KMS-11 (cell line): ENCODE measurements around the gene XRCC3.

Source experiments
- H2AFZ ChIP-seq: fragments of 200-600 bp; sonication (generic); 2 replicates; pipeline ENCODE4 v1.6.1; 2016; ENCODE audit warnings: antibody characterized with exemption, mixed run types, low read depth
- H3K27ac ChIP-seq: fragments of 200-600 bp; sonication (generic); 2 replicates; pipeline ENCODE4 v1.6.1; 2016; ENCODE audit warnings: mild to moderate bottlenecking, mixed run types
- H3K27me3 ChIP-seq: fragments of 200-600 bp; sonication (generic); 2 replicates; pipeline ENCODE4 v1.6.1; 2017; ENCODE audit warnings: mild to moderate bottlenecking, low read depth, mixed run types, moderate library complexity; ENCODE audit not compliant: insufficient read depth
- H3K36me3 ChIP-seq: fragments of 200-600 bp; sonication (generic); 2 replicates; pipeline ENCODE4 v1.6.1; 2017; ENCODE audit warnings: mild to moderate bottlenecking, mixed run types; ENCODE audit not compliant: insufficient read depth
- H3K4me1 ChIP-seq: fragments of 200-600 bp; sonication (generic); 2 replicates; pipeline ENCODE4 v1.6.1; 2016; ENCODE audit warnings: mild to moderate bottlenecking, low read depth, mixed run types; ENCODE audit not compliant: poor library complexity, severe bottlenecking
- H3K4me2 ChIP-seq: fragments of 200-600 bp; sonication (generic); 2 replicates; pipeline ENCODE4 v1.7.0; 2016; ENCODE audit warnings: mild to moderate bottlenecking, mixed run types
- H3K4me3 ChIP-seq: fragments of 200-600 bp; sonication (generic); IDR thresholded peaks from 2 replicates; pipeline ENCODE4 v1.6.1; 2017; ENCODE audit warnings: low read depth, low read length, mixed read lengths; ENCODE audit not compliant: insufficient read depth
- H3K79me2 ChIP-seq: fragments of 200-600 bp; sonication (generic); 2 replicates; pipeline ENCODE4 v1.6.1; 2016; ENCODE audit warnings: low read depth, mixed run types; ENCODE audit not compliant: insufficient read depth
- H3K9ac ChIP-seq: fragments of 200-600 bp; sonication (generic); 2 replicates; pipeline ENCODE4 v1.6.1; 2016; ENCODE audit warnings: mild to moderate bottlenecking, mixed run types
- H4K20me1 ChIP-seq: fragments of 200-600 bp; sonication (generic); 2 replicates; pipeline ENCODE4 v1.6.1; 2016; ENCODE audit warnings: mild to moderate bottlenecking, mixed run types; ENCODE audit not compliant: insufficient read depth
- CTCF ChIP-seq: fragments of 200-600 bp; sonication (generic); conservative IDR thresholded peaks from 2 replicates; pipeline ENCODE4 v1.6.1; 2017; ENCODE audit warnings: low read depth, mild to moderate bottlenecking, antibody characterized with exemption, low read length, moderate library complexity, mixed read lengths

XRCC3 gene

GRCh38 chr14:103740991-103741689 lies 25.9 kb upstream of the XRCC3 start:
- Histone ChIP-seq H3K36me3 (no peaks in the 10 kb centered on the region), H3K4me3 (no peak overlapping the region), H3K27ac (no peak overlapping the region), H3K4me1 (no peaks in the 10 kb centered on the region), H3K9ac (no peak overlapping the region), H3K4me2 (no peak overlapping the region), H4K20me1 (no peaks in the 10 kb centered on the region), H2AFZ (no peak overlapping the region), H3K79me2 (no peaks in the 10 kb centered on the region), H3K27me3 (no peaks in the 10 kb centered on the region)
- TF ChIP-seq CTCF = no peak

- no peak overlapping the region for H3K4me2 ChIP-seq
- no peaks in the 10 kb centered on the region for H3K79me2 ChIP-seq
- H3K27ac ChIP-seq = no peak overlapping the region
- no peaks in the 10 kb centered on the region for H4K20me1 ChIP-seq
- H3K9ac ChIP-seq = no peak overlapping the region
- no peaks in the 10 kb centered on the region for H3K27me3 ChIP-seq
- TF ChIP-seq CTCF = no peak
- no peaks in the 10 kb centered on the region for H3K36me3 ChIP-seq
- H3K4me1 ChIP-seq = no peaks in the 10 kb centered on the region
- H3K4me3 ChIP-seq = no peak overlapping the region
- H2AFZ ChIP-seq = no peak overlapping the region
These were observed 24.7 kb upstream of the XRCC3 start for GRCh38 chr14:103739793-103740501.

GRCh38 chr14:103739466-103739792 lies 24.2 kb upstream of the XRCC3 start:
- no peak for TF ChIP-seq CTCF
- Histone ChIP-seq H3K36me3 (no peaks in the 10 kb centered on the region), H2AFZ (no peak overlapping the region), H3K27me3 (no peaks in the 10 kb centered on the region), H3K27ac (no peak overlapping the region), H3K9ac (no peak overlapping the region), H3K4me2 (no peak overlapping the region), H3K4me1 (no peaks in the 10 kb centered on the region), H4K20me1 (no peaks in the 10 kb centered on the region), H3K79me2 (no peaks in the 10 kb centered on the region), H3K4me3 (no peak overlapping the region)

GRCh38 chr14:103738701-103739451 lies 23.6 kb upstream of the XRCC3 start:
- Histone ChIP-seq H3K27me3 (no peaks in the 10 kb centered on the region), H3K9ac (no peak overlapping the region), H3K36me3 (no peaks in the 10 kb centered on the region), H4K20me1 (no peaks in the 10 kb centered on the region), H3K4me3 (no peak overlapping the region), H2AFZ (no peak overlapping the region), H3K79me2 (no peaks in the 10 kb centered on the region), H3K4me2 (no peak overlapping the region), H3K27ac (no peak overlapping the region), H3K4me1 (no peaks in the 10 kb centered on the region)
- TF ChIP-seq CTCF = no peak
